Gastrocnemius medialis (tissue), 4 donors: ENCODE data around the gene SPACA7. TPM values are rescaled to one million over a fixed set of nuclear protein-coding genes. Genes with fewer than 3 reads are reported as not detected.

Experiments
- ATAC-seq, 2 donors: fragments of 150-250 bp; one replicate each; pipeline ENCODE4 v1.9.1; 2016
- DNase-seq, 2 donors: peaks; one replicate each; pipeline ENCODE4 v3.0.0-alpha.2; 2019
- H3K27ac ChIP-seq, 4 donors: fragments of 200-600 bp; sonication (generic); 1 replicate in 1 of 4; 2 replicates in 3 of 4; pipeline ENCODE4 v1.5.1; 2016 to 2018; ENCODE audit warnings: mild to moderate bottlenecking in 2 of 4, moderate library complexity in 1 of 4
- H3K27me3 ChIP-seq, 3 donors: fragments of 200-600 bp; sonication (generic) in 2 of 3; 1 replicate in 1 of 3; 2 replicates in 2 of 3; pipeline versions ENCODE4 v1.5.1 to v1.6.0; 2016 to 2019; ENCODE audit warnings: mild to moderate bottlenecking in 1 of 3, moderate library complexity in 1 of 3
- H3K36me3 ChIP-seq, 2 donors: fragments of 200-600 bp; sonication (generic) in 1 of 2; one replicate each; pipeline ENCODE4 v1.5.1; 2017 to 2018
- H3K4me1 ChIP-seq, 2 donors: fragments of 200-600 bp; sonication (generic) in 1 of 2; one replicate each; pipeline ENCODE4 v1.5.1; 2016 to 2017; ENCODE audit warnings: mild to moderate bottlenecking in 2 of 2
- H3K4me3 ChIP-seq, 4 donors: fragments of 200-600 bp; sonication (generic) in 3 of 4; 1 replicate in 1 of 4; 2 replicates in 3 of 4; pipeline ENCODE4 v1.5.1; 2016 to 2019; ENCODE audit warnings: mild to moderate bottlenecking in 2 of 4
- H3K9me3 ChIP-seq, 3 donors: fragments of 200-600 bp; sonication (generic) in 2 of 3; 1 replicate in 1 of 3; 2 replicates in 2 of 3; pipeline ENCODE4 v1.5.1; 2016 to 2019
- CTCF ChIP-seq, 5 experiments: fragments of 450-650 bp in 3 of 5; fragments of 200-600 bp in 2 of 5; sonication (generic) in 2 of 5; IDR thresholded peaks in 4 of 5; conservative IDR thresholded peaks in 1 of 5; 1 replicate in 4 of 5; 2 replicates in 1 of 5; pipeline ENCODE4 v1.5.1; 2016 to 2019; ENCODE audit warnings: antibody characterized with exemption in 5 of 5, mild to moderate bottlenecking in 3 of 5, moderate library complexity in 3 of 5
- POLR2A ChIP-seq, 2 donors: fragments of 450-650 bp; IDR thresholded peaks; one replicate each; pipeline ENCODE4 v1.6.1; 2017; ENCODE audit warnings: antibody characterized with exemption in 2 of 2, mild to moderate bottlenecking in 2 of 2, moderate library complexity in 2 of 2
- in situ Hi-C, 4 donors: fragments of 200-750 bp; cut with MboI; loops; one replicate each; pipeline versions ENCODE4 v1.15.0 to v1.8.0; 2017; ENCODE audit warnings: low sequenced_read_pairs in 4 of 4
- intact Hi-C: fragments of 100-400 bp; cut with DNase I; formaldehyde crosslinking; loops from one replicate; pipeline ENCODE4 v1.15.1; 2023; ENCODE audit warnings: low total_unique reads
- total RNA-seq, 4 donors: library from RNA; depleted of rRNA; stranded (reverse); fragments of >200 nt; gene quantifications; one replicate each; pipeline versions ENCODE4 v1.1.0 to v1.2.3, GENCODE V29; 2016

SPACA7 gene
- total RNA-seq, 4 donors from 2014 or later, result not detected

DNA sequence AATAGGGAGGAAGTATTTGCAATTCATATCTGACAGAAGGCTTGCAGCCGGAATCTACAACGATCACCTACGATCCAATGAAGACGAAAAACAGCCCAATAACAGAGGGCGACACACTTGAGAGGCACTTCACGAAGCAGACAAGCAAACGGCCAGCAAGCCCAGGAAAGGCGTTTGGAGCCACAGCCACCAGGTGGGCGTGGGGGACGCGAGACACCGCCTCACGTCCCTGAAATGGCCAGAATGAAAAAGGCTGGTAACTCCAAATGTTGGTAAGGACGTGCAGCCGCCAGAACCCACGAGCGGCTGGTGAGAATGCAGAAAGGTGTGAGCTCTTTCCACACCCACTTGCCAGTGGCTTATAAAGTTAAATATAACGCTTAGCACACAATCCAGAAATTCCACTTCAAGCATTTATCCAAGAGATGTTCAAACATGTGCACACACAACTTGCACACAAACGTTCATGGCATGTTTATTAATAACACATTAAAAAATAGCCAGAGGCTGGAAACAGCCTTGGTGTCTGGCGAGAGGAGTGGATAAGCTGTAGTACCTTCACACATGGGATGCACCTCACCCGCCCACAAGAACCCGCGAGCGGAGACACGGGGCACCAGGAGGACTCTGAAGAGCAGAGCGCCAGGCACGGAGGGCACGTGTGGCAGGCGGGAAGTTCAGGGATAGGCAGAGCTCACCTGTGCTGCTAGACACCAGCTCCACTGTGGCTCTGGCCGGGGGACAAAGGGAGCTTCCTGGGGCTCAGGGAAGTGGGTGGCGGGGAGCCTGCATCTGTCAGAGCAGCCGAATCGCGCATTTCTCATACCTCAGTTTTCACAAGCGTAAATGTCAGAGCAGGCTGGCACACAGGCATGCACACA, 89.3 kb downstream of the SPACA7 start:
- TF ChIP-seq POLR2A (IDR thresholded peaks at IDR 0.05) (no peak), CTCF (IDR thresholded peaks at IDR 0.05 in 4 of 5, conservative IDR thresholded peaks at IDR 0.05 in 1 of 5) (no peak)
- in situ Hi-C loops, result no loop called here
- no peaks in the 10 kb centered on the region for H3K36me3 ChIP-seq
- ATAC-seq, result no peak
- no peaks in the 10 kb centered on the region for H3K4me1 ChIP-seq
- no peak overlapping the region for H3K4me3 ChIP-seq
- H3K9me3 ChIP-seq, result no peaks in the 10 kb centered on the region
- no peak overlapping the region for H3K27ac ChIP-seq
- no peak for DNase-seq
- H3K27me3 ChIP-seq, result no peaks in the 10 kb centered on the region
- intact Hi-C loops, result no loop called here

- ATAC-seq (no peak), DNase-seq (no peak)
- no peak for TF ChIP-seq CTCF (IDR thresholded peaks at IDR 0.05 in 4 of 5, conservative IDR thresholded peaks at IDR 0.05 in 1 of 5)
- TF ChIP-seq POLR2A (IDR thresholded peaks at IDR 0.05), result no peak
- in situ Hi-C loops (no loop called here), intact Hi-C loops (no loop called here)
- Histone ChIP-seq H3K4me1 (no peaks in the 10 kb centered on the region), H3K4me3 (no peak overlapping the region), H3K27me3 (no peaks in the 10 kb centered on the region), H3K36me3 (no peaks in the 10 kb centered on the region), H3K27ac (no peak overlapping the region), H3K9me3 (no peaks in the 10 kb centered on the region)
These were observed 90.2 kb downstream of the SPACA7 start for GRCh38 chr13:112466132-112467058.

DNA sequence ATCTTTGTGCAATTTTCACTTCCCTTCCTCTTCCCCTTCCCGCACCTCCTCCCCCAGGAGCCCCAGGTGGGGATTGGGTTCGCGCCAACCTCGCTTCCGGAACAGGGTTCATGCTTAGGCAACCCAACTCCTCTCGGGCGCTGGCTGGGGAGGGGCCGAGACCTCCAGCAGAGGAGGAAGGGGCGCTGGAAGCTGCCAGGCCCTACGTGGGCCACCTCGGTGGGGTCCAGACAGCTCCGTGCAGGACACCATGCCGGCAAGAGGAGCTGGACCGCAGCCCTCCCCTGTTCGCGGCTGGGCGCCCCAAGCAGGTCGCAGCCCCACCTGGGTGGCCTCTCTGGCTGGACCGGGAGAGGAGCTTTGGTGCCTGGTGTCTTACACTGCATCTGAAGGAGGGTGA, 91.1 kb downstream of the SPACA7 start:
- no peaks in the 10 kb centered on the region for H3K9me3 ChIP-seq
- intact Hi-C loops (no loop called here), in situ Hi-C loops (no loop called here)
- no peaks in the 10 kb centered on the region for H3K36me3 ChIP-seq
- no peak for ATAC-seq
- DNase-seq, result no peak
- H3K4me3 ChIP-seq, result no peak overlapping the region
- no peak overlapping the region for H3K27ac ChIP-seq
- H3K4me1 ChIP-seq, result no peaks in the 10 kb centered on the region
- TF ChIP-seq POLR2A (IDR thresholded peaks at IDR 0.05) (no peak), CTCF (IDR thresholded peaks at IDR 0.05 in 4 of 5, conservative IDR thresholded peaks at IDR 0.05 in 1 of 5) (no peak)
- no peaks in the 10 kb centered on the region for H3K27me3 ChIP-seq

GRCh38 chr13:112468069-112468468, 91.9 kb downstream of the SPACA7 start:
- no peak for ATAC-seq
- no peak overlapping the region for H3K27ac ChIP-seq
- no peaks in the 10 kb centered on the region for H3K4me1 ChIP-seq
- no peaks in the 10 kb centered on the region for H3K27me3 ChIP-seq
- H3K4me3 ChIP-seq, result no peak overlapping the region
- intact Hi-C loops, result no loop called here
- DNase-seq, result no peak
- in situ Hi-C loops, result no loop called here
- no peaks in the 10 kb centered on the region for H3K9me3 ChIP-seq
- no peaks in the 10 kb centered on the region for H3K36me3 ChIP-seq
- TF ChIP-seq CTCF (IDR thresholded peaks at IDR 0.05 in 4 of 5, conservative IDR thresholded peaks at IDR 0.05 in 1 of 5) (no peak), POLR2A (IDR thresholded peaks at IDR 0.05) (no peak)
